Neural progenitor cell (in vitro differentiated cells): ENCODE data around the gene UNC13D. TPM values are rescaled to one million over a fixed set of nuclear protein-coding genes. Genes with fewer than 3 reads are reported as not detected.
A peak's percentile ranks its signal among the peaks of the same experiment; 100 is the strongest.

Experiments used
- DNase-seq: peaks from one replicate; pipeline ENCODE4 v3.0.0-alpha.2; 2016; ENCODE audit warnings: low spot score
- H2AFZ ChIP-seq: fragments of 200-600 bp; sonication (generic); replicated peaks from 2 replicates; pipeline ENCODE4 v1.6.1; 2016; ENCODE audit warnings: antibody characterized with exemption
- H3F3A ChIP-seq: fragments of 200-600 bp; sonication (generic); 2 replicates; pipeline ENCODE4 v1.6.1; 2016; ENCODE audit warnings: antibody characterized with exemption, low read depth
- H3K27ac ChIP-seq: fragments of 200-600 bp; sonication (generic); 2 replicates; pipeline ENCODE4 v1.5.1; 2016; ENCODE audit warnings: mild to moderate bottlenecking
- H3K27me3 ChIP-seq: fragments of 200-600 bp; sonication (generic); 2 replicates; pipeline ENCODE4 v1.6.1; 2016; ENCODE audit warnings: mild to moderate bottlenecking, moderate library complexity
- H3K36me3 ChIP-seq: fragments of 200-600 bp; sonication (generic); 2 replicates; pipeline ENCODE4 v1.5.1; 2016
- H3K4me1 ChIP-seq: fragments of 200-600 bp; sonication (generic); 2 replicates; pipeline ENCODE4 v1.6.1; 2016; ENCODE audit warnings: mixed run types
- H3K4me2 ChIP-seq: fragments of 200-600 bp; sonication (generic); 2 replicates; pipeline ENCODE4 v1.6.1; 2016
- H3K4me3 ChIP-seq: fragments of 200-600 bp; sonication (generic); 2 replicates; pipeline ENCODE4 v1.5.1; 2016
- H3K79me2 ChIP-seq: fragments of 200-600 bp; sonication (generic); 2 replicates; pipeline ENCODE4 v1.6.1; 2016; ENCODE audit warnings: low read depth
- H3K9ac ChIP-seq: fragments of 200-600 bp; sonication (generic); 2 replicates; pipeline ENCODE4 v1.6.1; 2016
- H3K9me3 ChIP-seq: fragments of 200-600 bp; sonication (generic); 2 replicates; pipeline ENCODE4 v1.5.1; 2016; ENCODE audit warnings: low read depth
- H4K20me1 ChIP-seq: fragments of 200-600 bp; sonication (generic); 2 replicates; pipeline ENCODE4 v1.6.1; 2016; ENCODE audit warnings: low read depth
- H3K27ac Mint-ChIP-seq: 3 replicates; pipeline ENCODE4 v1.8.0; 2021; ENCODE audit warnings: mixed read lengths
- H3K27me3 Mint-ChIP-seq: 2 replicates; pipeline ENCODE4 v1.8.0; 2022; ENCODE audit warnings: low read depth, mild to moderate bottlenecking, inconsistent platforms, moderate library complexity, mixed read lengths; ENCODE audit not compliant: insufficient read depth
- H3K36me3 Mint-ChIP-seq: 3 replicates; pipeline ENCODE4 v1.8.0; 2021; ENCODE audit warnings: mixed read lengths
- H3K4me1 Mint-ChIP-seq: 3 replicates; pipeline ENCODE4 v1.8.0; 2021; ENCODE audit warnings: mixed read lengths
- H3K4me3 Mint-ChIP-seq: 3 replicates; pipeline ENCODE4 v1.8.0; 2021; ENCODE audit warnings: mild to moderate bottlenecking, moderate library complexity, mixed read lengths
- H3K9me3 Mint-ChIP-seq: 3 replicates; pipeline ENCODE4 v1.8.0; 2020; ENCODE audit warnings: mixed read lengths
- EZH2 ChIP-seq: fragments of 200-600 bp; sonication (generic); IDR thresholded peaks from 2 replicates; pipeline ENCODE4 v1.6.1; 2017; ENCODE audit warnings: antibody characterized with exemption, mild to moderate bottlenecking, moderate library complexity
- EZH2phosphoT487 ChIP-seq: fragments of 200-600 bp; sonication (generic); IDR thresholded peaks from 2 replicates; pipeline ENCODE4 v1.6.1; 2017; ENCODE audit warnings: antibody characterized with exemption
- total RNA-seq: library from RNA; depleted of rRNA; stranded (reverse); fragments of >200 nt; gene quantifications from 2 replicates; pipeline ENCODE4 v1.2.3, GENCODE V29; 2015; ENCODE audit warnings: low replicate concordance
- TF ChIP-seq, protein P1 (sequence below): fragments of 200-600 bp; sonication (generic); IDR thresholded peaks from 2 replicates; pipeline ENCODE4 v1.5.1; 2017; ENCODE audit warnings: antibody characterized with exemption, mild to moderate bottlenecking

Gene UNC13D
- total RNA-seq, 1 donor from 2014 or later = 0.09 TPM

DNA sequence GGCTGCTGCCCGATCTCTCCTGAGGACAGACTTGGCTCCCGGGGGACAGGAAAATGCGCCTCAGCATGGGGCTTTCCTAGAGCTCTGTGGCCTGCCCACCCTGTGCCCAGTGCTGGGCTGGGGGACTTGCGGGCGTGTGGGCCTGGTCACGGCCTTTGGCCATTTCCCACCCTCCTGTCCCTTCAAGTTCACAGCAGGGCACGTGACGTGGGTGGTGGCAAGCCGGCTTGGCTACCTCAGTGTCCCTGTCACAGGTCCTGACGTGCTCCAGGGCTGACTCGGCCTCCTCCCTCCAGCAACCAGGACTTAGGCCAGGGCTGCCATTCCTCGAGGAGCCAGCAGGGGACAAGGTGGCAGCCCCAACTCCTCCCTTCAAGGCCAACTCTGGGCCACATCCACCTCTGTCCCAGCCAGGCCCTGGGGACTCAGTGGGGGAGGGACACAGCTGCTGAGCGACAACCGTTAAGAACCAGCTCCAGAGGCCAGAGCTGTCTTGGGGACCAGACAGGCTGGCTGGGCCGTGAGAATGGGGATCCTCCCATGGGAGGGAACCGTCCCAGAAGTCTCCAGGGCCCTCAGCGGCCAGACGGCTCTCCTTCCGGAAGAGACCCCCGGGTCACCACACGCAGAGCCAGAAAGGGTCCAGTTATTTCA is 981 bp upstream of the UNC13D start:
- Histone ChIP-seq H3K9me3 (no peaks in the 10 kb centered on the region), H3K79me2 (no peaks in the 10 kb centered on the region), H2AFZ (no peak overlapping the region), H3K4me2 (no peak overlapping the region), H3K36me3 (no peaks in the 10 kb centered on the region), H3K4me1 (no peaks in the 10 kb centered on the region), H3K4me3 (no peak overlapping the region), H3F3A (peaks cover 20% of the 10 kb centered on the region), H3K27ac (no peak overlapping the region), H3K9ac (no peak overlapping the region), H3K27me3 (no peaks in the 10 kb centered on the region), H4K20me1 (peaks cover 6% of the 10 kb centered on the region)
- Mint-ChIP-seq H3K27ac (peak overlapping the region; percentile 37), H3K36me3 (peaks cover 3% of the 10 kb centered on the region), H3K4me1 (peaks cover 6% of the 10 kb centered on the region), H3K9me3 (no peaks in the 10 kb centered on the region), H3K4me3 (no peak overlapping the region), H3K27me3 (peaks cover 2% of the 10 kb centered on the region)
- DNase-seq = peak; percentile 84
- TF ChIP-seq EZH2 = no peak
- TF ChIP-seq, protein P1, sequence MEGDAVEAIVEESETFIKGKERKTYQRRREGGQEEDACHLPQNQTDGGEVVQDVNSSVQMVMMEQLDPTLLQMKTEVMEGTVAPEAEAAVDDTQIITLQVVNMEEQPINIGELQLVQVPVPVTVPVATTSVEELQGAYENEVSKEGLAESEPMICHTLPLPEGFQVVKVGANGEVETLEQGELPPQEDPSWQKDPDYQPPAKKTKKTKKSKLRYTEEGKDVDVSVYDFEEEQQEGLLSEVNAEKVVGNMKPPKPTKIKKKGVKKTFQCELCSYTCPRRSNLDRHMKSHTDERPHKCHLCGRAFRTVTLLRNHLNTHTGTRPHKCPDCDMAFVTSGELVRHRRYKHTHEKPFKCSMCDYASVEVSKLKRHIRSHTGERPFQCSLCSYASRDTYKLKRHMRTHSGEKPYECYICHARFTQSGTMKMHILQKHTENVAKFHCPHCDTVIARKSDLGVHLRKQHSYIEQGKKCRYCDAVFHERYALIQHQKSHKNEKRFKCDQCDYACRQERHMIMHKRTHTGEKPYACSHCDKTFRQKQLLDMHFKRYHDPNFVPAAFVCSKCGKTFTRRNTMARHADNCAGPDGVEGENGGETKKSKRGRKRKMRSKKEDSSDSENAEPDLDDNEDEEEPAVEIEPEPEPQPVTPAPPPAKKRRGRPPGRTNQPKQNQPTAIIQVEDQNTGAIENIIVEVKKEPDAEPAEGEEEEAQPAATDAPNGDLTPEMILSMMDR = peak; percentile 66
- no peak for TF ChIP-seq EZH2phosphoT487

DNA sequence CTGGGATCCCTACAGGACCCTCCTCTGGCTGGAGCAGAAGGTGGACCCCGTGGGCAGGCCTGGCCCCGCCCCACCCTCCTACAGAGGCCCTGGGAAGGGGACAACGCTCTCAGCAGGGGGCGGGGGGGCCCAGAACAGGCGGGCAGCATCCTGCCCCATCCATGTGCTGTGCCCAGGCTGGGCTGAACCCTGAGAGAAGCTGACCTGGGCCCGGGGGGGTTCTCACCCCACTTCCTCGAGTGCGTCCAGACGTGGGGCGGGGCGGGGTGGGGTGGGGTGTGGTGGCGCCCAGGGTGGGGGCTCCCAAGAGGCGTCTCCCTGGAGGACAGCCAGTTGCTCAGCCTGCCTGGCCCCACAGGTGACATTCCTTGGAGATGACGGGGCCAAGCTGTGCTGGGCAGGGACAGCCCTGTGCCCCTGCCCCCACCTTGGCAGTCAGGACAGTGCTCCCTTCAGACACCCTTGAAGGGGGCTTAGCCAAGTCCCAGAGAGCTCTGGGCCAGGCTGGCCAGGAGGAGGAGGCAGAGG is 390 bp upstream of the UNC13D start:
- no peaks in the 10 kb centered on the region for H3K9me3 Mint-ChIP-seq
- Histone ChIP-seq H3K4me1 (no peaks in the 10 kb centered on the region), H3F3A (peaks cover 20% of the 10 kb centered on the region), H2AFZ (no peak overlapping the region), H3K36me3 (no peaks in the 10 kb centered on the region), H3K4me2 (no peak overlapping the region), H3K27ac (no peak overlapping the region), H3K4me3 (no peak overlapping the region), H3K79me2 (no peaks in the 10 kb centered on the region), H4K20me1 (peaks cover 6% of the 10 kb centered on the region), H3K27me3 (no peaks in the 10 kb centered on the region), H3K9ac (no peak overlapping the region), H3K9me3 (no peaks in the 10 kb centered on the region)
- peaks cover 6% of the 10 kb centered on the region for H3K4me1 Mint-ChIP-seq
- H3K27ac Mint-ChIP-seq = no peak overlapping the region
- H3K36me3 Mint-ChIP-seq = peaks cover 3% of the 10 kb centered on the region
- DNase-seq = no peak
- TF ChIP-seq EZH2phosphoT487 = no peak
- TF ChIP-seq EZH2 = no peak
- TF ChIP-seq, protein P1 = no peak
- H3K4me3 Mint-ChIP-seq = no peak overlapping the region
- H3K27me3 Mint-ChIP-seq = peaks cover 2% of the 10 kb centered on the region

DNA sequence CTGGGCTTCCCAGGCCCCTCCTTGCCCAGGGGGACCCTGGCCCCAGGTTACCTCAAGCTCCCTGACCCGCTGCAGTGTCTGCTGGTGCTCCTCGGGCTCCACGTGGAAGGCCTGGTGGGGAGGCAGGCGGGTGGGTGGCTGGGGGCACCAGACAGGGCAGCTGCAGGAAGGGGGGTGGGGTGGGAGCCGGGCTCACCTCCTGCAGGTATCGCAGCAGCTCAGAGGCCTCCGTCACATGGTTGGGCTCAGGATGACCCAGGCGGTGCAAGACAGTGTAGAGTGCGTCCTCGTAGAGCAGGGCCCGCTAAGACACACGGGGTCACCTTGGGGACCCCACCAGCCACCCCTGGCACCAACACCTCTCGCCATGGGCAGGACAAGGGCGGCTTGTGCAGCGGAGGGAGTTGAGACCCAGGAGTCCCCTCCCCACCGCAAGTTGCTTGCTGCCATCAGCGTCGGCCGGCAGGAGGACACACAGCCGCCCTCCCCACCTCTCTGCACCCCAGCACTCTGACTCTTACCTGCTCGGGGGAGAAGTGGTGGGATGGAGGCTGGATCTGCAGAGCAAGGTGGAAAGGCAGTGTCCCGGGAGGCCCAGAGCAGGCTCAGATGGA is 1.1 kb downstream of the UNC13D start:
- no peak overlapping the region for H3K9ac ChIP-seq
- H3K4me3 Mint-ChIP-seq = no peak overlapping the region
- H4K20me1 ChIP-seq = peaks cover 6% of the 10 kb centered on the region
- no peak overlapping the region for H2AFZ ChIP-seq
- peaks cover 3% of the 10 kb centered on the region for H3K27me3 Mint-ChIP-seq
- H3K9me3 ChIP-seq = no peaks in the 10 kb centered on the region
- H3K9me3 Mint-ChIP-seq = no peaks in the 10 kb centered on the region
- H3K79me2 ChIP-seq = no peaks in the 10 kb centered on the region
- DNase-seq = no peak
- no peak overlapping the region for H3K27ac Mint-ChIP-seq
- no peaks in the 10 kb centered on the region for H3K36me3 Mint-ChIP-seq
- H3K27me3 ChIP-seq = no peaks in the 10 kb centered on the region
- H3K4me1 ChIP-seq = no peaks in the 10 kb centered on the region
- no peak overlapping the region for H3K4me2 ChIP-seq
- peaks cover 14% of the 10 kb centered on the region for H3F3A ChIP-seq
- peaks cover 6% of the 10 kb centered on the region for H3K4me1 Mint-ChIP-seq
- TF ChIP-seq, protein P1 = no peak
- no peak for TF ChIP-seq EZH2
- no peak for TF ChIP-seq EZH2phosphoT487
- H3K4me3 ChIP-seq = no peak overlapping the region
- no peak overlapping the region for H3K27ac ChIP-seq
- no peaks in the 10 kb centered on the region for H3K36me3 ChIP-seq
